GM12864 (cell line): ENCODE results near the gene SNN.

Experiments used
- DNase-seq: peaks from one replicate; pipeline ENCODE4 v3.0.0-alpha.2; 2011; ENCODE audit warnings: low read depth
- H3K4me3 ChIP-seq: 2 replicates; pipeline ENCODE4 v1.5.1; 2011; ENCODE audit warnings: mild to moderate bottlenecking, low read depth, low read length, control low read depth
- CTCF ChIP-seq: IDR thresholded peaks from 2 replicates; pipeline ENCODE4 v1.5.1; 2011; ENCODE audit warnings: low read depth, mild to moderate bottlenecking, moderate library complexity, low read length, control low read depth, inconsistent platforms; ENCODE audit errors: missing control alignments

SNN gene

DNA sequence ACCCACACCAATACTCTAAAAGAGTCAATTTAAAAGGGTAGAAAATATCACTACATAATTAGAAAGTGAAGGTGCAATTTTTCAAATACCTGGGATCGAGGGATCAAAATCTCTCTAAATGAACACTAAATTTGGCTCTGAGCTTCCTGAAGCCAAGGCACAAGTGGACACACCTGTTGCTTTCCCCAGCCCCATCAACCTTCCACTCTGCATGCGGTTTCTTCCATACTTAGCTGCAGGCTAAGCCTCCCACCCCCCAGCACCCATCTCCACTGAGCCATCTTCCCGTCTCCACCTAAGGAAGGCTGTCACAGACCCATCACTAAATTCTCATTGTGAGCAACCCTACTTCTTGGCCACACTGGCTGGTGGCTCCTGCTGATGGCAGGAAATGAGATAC is 43.9 kb downstream of the SNN start:
- no peak for DNase-seq
- TF ChIP-seq CTCF, result no peak
- H3K4me3 ChIP-seq, result no peak overlapping the region

DNA sequence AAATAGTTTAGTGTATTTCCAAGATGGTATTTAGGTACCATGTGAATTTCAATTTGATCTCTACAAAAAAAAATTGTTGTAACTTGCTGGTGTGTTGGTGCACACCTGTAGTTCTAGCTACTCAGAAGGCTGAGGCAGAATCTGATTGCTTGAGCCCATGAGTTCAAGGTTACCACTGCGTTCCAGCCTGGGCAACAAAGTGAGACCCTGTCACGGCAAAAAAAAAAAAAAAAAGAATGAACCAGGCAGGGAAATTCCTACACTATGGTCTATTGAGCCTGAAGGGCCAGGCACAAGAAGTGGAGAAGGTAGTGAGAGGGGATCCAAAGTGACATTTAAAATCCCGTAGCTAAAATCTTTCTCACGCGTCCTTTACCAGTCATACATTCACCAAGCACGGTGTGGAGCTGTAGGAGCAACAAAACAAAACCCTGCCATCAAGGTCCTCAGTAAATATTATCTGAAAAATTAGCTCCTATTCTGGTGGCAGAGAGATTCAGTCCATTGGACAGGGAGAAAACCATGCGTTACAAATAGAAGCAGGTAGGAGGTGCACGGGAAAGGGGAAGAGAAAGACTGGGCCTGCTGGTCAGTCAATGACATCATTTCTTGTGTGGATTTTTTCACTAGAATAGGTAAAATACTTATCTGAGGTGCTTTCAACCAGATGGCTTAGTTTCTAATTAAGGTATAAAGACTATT is 47.1 kb downstream of the SNN start:
- no peak for DNase-seq
- peak; percentile 14 for TF ChIP-seq CTCF
- H3K4me3 ChIP-seq, result no peak overlapping the region

DNA sequence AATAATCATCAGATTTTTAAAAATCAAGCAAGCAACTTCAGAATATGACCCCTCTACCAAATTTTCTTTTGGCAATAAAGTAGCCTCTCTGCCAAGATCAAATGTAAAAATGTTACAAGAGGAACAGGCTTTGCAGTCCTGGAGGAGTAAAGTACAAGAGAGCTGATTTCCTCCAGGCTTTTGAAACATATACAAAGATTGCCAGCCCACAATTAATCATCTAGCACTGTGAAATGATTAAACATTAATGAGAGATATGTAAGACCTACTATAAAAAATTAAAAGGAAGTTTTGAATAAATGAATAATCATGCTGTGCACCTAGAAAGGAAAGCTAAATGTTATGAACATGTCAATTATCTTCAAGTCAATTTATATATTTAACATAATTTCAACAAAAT is 48.1 kb downstream of the SNN start:
- no peak for TF ChIP-seq CTCF
- no peak for DNase-seq
- no peak overlapping the region for H3K4me3 ChIP-seq

DNA sequence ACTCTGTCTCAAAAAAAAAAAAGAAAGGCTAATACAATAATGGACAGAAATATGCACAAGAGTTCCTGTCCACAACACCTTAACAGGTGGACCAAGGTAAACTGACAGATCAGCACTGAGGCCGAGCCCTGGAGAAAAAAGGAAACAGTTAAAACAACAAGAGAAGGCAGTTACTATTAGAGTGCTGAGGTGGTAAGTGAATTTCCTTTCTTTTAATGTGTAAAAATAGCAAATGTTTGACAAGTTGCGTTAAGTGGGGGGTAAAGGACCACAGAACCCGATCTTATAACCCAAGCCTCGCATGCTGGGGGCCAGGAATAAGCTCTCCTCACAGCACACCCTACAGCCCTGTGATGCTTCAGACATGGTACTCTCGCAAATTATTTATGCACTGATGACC is 49.6 kb downstream of the SNN start:
- no peak for DNase-seq
- TF ChIP-seq CTCF, result no peak
- no peak overlapping the region for H3K4me3 ChIP-seq

DNA sequence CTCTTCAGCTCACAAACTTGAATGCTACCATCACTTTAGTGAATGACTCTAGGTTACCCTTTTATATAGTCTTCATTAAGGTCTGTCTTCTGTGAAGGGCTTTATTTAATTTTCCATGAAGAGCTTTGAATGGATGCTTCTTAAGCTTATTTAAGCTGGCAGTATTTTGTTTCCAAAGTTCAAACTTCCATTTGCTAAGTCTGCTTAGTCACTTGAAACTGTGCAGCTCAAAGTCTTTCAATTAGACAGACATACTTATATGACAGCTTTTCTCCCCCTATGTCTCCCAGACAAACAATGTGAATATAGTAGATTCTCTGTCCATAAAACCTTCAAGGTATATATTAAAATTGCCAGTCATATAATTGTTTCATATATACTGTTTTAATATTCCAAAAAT is 50.9 kb downstream of the SNN start:
- no peak for DNase-seq
- TF ChIP-seq CTCF, result no peak
- no peak overlapping the region for H3K4me3 ChIP-seq

- no peak for DNase-seq
- no peak for TF ChIP-seq CTCF
- H3K4me3 ChIP-seq, result no peak overlapping the region
Observed at GRCh38 chr16:11719762-11720161, 51.5 kb downstream of the SNN start.

DNA sequence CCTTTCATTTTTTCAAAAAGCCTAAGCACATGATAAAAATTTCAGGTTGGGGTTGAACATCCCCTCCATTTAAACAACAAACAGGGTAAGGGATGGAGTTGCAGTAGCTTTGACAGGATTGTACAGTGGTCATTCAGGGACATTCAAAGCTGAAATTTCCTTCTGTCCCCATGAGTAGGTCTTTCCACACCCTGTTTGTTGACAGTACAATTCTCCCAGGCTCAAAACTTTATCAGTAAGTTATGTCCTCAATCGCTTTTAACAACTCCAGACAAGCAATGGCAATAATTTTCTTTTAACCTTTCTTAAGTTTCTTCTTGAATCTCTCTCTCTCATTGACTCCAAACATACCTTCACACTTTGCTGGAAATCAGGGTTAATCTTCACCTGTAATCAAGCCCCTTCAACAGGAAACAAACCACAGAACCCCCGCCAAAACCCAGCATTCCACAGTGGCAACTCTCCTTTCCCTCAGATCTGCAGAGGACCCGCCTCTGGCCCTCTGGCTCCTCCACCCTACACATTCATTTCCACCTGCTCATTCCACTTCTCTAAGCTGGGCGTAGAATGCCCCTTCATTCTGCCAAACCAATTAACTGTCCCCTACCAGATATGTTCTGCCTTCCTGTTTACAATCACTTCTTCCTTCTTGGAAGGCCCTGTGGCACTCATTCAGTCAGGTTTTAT is 53.7 kb downstream of the SNN start:
- DNase-seq, result no peak
- TF ChIP-seq CTCF, result no peak
- no peak overlapping the region for H3K4me3 ChIP-seq
